Stimulated activated CD8-positive, alpha-beta memory T cell treated with anti-CD3 and anti-CD28 coated beads, Interleukin-7, amount 100 ng/mL, for 4 hours (primary cell): ENCODE measurements around the gene MRPL42.
A peak's percentile ranks its signal among the peaks of the same experiment; 100 is the strongest.
"Not testable (repeated sequence)": the region's sequence is repeated elsewhere in the genome, so short reads cannot be mapped to it uniquely, and the experiment has no call there.

Source experiments
- DNase-seq, 2 donors: peaks; one replicate each; pipeline ENCODE4 v3.0.0-alpha.2; 2020; ENCODE audit warnings: low read depth in 2 of 2

Gene MRPL42

GRCh38 chr12:93467351-93468007 lies at the start of gene MRPL42:
TSS of gene MRPL42 (plus strand) at chr12:93467514. CDS start at chr12:93469286, 1,772 bp downstream.
- DNase-seq: peak; percentile 83 to 84

- DNase-seq: no peak
Measured at GRCh38 chr12:93417967-93418480, 49.3 kb upstream of the MRPL42 start.

GRCh38 chr12:93419388-93420034 lies 47.8 kb upstream of the MRPL42 start:
- DNase-seq: no peak

- no peak for DNase-seq
Measured at GRCh38 chr12:93422050-93422449, 45.3 kb upstream of the MRPL42 start.

- DNase-seq: no peak
Measured at GRCh38 chr12:93425736-93426411, 41.4 kb upstream of the MRPL42 start.

GRCh38 chr12:93426412-93426805 lies 40.9 kb upstream of the MRPL42 start:
- no peak for DNase-seq

GRCh38 chr12:93427779-93428564 lies 39.3 kb upstream of the MRPL42 start:
- DNase-seq: no peak

GRCh38 chr12:93429448-93429847 lies 37.9 kb upstream of the MRPL42 start:
- no peak for DNase-seq

GRCh38 chr12:93429852-93430251 lies 37.5 kb upstream of the MRPL42 start:
- no peak for DNase-seq

GRCh38 chr12:93430280-93430679 lies 37.0 kb upstream of the MRPL42 start:
- DNase-seq: no peak

- DNase-seq: not testable (repeated sequence)
Measured at GRCh38 chr12:93432031-93432430, 35.3 kb upstream of the MRPL42 start.

GRCh38 chr12:93434256-93434865 lies 33.0 kb upstream of the MRPL42 start:
- DNase-seq: no peak

GRCh38 chr12:93438266-93439050 lies 28.9 kb upstream of the MRPL42 start:
- no peak for DNase-seq

- no peak for DNase-seq
Measured at GRCh38 chr12:93440043-93440835, 27.1 kb upstream of the MRPL42 start.

GRCh38 chr12:93441081-93441616 lies 26.2 kb upstream of the MRPL42 start:
- DNase-seq: peak in 1 of 2 donors; percentile 36

GRCh38 chr12:93441617-93442410 lies 25.5 kb upstream of the MRPL42 start, which contains the start of gene UBE2N:
TSS of gene UBE2N (minus strand) at chr12:93441947. CDS start at chr12:93441884, 63 bp downstream.
- peak; percentile 92 to 97 for DNase-seq

- no peak for DNase-seq
Measured at GRCh38 chr12:93442411-93443340, 24.6 kb upstream of the MRPL42 start.
